ENCODE data around the gene TOP1. TPM values are rescaled to one million over a fixed set of nuclear protein-coding genes. Genes with fewer than 3 reads are reported as not detected.
A peak's percentile ranks its signal among the peaks of the same experiment; 100 is the strongest.
"Not testable (repeated sequence)": the region's sequence is repeated elsewhere in the genome, so short reads cannot be mapped to it uniquely, and the experiment has no call there.

TOP1 gene
- total and polyA plus RNA-seq, 4 donors = 39.7 to 62.7 (median 51.7) TPM

GRCh38 chr20:41001497-41001896, 27.1 kb upstream of the TOP1 start:
- no peak overlapping the region for H3K9ac ChIP-seq (ENCODE audit: insufficient read depth in 1 of 2, low read length in 2 of 2)
- H3K27me3 ChIP-seq (ENCODE audit: control insufficient read depth in 3 of 3, insufficient read depth in 3 of 3, low read length in 2 of 3) = no peaks in the 10 kb centered on the region
- H3K9me3 ChIP-seq (ENCODE audit: control insufficient read depth in 4 of 4, insufficient read depth in 3 of 4, low read length in 3 of 4) = peaks cover 0 to under 1% (median 0%) of the 10 kb centered on the region in 4 donors
- 45 to 73% methylated on average over 4 of the region's 4 CpGs for WGBS, 2 donors
- TF ChIP-seq CTCF (IDR thresholded peaks at IDR 0.05; ENCODE audit: control extremely low read depth, extremely low read depth) = no peak
- H3K27ac ChIP-seq (ENCODE audit: low read depth in 1 of 2, low read length in 1 of 2) = no peak overlapping the region
- no peak for DNase-seq
- no peak for ATAC-seq (ENCODE audit: insufficient read depth, low FRiP score)
- no peaks in the 10 kb centered on the region for H3K36me3 ChIP-seq (ENCODE audit: control insufficient read depth in 4 of 4, insufficient read depth in 4 of 4, low read length in 4 of 4)
- H3K4me1 ChIP-seq (ENCODE audit: control insufficient read depth in 5 of 5, insufficient read depth in 5 of 5, low read length in 5 of 5) = peaks cover 9 to 24% (median 16%) of the 10 kb centered on the region in 5 donors
- H3K4me3 ChIP-seq = no peak overlapping the region

- Histone ChIP-seq H3K4me1 (ENCODE audit: control insufficient read depth in 5 of 5, insufficient read depth in 5 of 5, low read length in 5 of 5) (peaks cover 9 to 32% (median 16%) of the 10 kb centered on the region in 5 donors), H3K9me3 (ENCODE audit: control insufficient read depth in 4 of 4, insufficient read depth in 3 of 4, low read length in 3 of 4) (peaks cover 0 to 2% (median 0%) of the 10 kb centered on the region in 4 donors), H3K27ac (ENCODE audit: low read depth in 1 of 2, low read length in 1 of 2) (peak overlapping the region in 1 of 2 donors; percentile 97), H3K9ac (ENCODE audit: insufficient read depth in 1 of 2, low read length in 2 of 2) (no peak overlapping the region), H3K4me3 (no peak overlapping the region), H3K27me3 (ENCODE audit: control insufficient read depth in 3 of 3, insufficient read depth in 3 of 3, low read length in 2 of 3) (no peaks in the 10 kb centered on the region), H3K36me3 (ENCODE audit: control insufficient read depth in 4 of 4, insufficient read depth in 4 of 4, low read length in 4 of 4) (no peaks in the 10 kb centered on the region)
- no peak for TF ChIP-seq CTCF (IDR thresholded peaks at IDR 0.05; ENCODE audit: control extremely low read depth, extremely low read depth)
- ATAC-seq (ENCODE audit: insufficient read depth, low FRiP score) (no peak), DNase-seq (no peak)
- WGBS, 2 donors = 93 to 98% methylated on average over 1 of the region's 1 CpG
Observed at GRCh38 chr20:41002842-41003142, 25.8 kb upstream of the TOP1 start.

- Histone ChIP-seq H3K36me3 (ENCODE audit: control insufficient read depth in 4 of 4, insufficient read depth in 4 of 4, low read length in 4 of 4) (no peaks in the 10 kb centered on the region), H3K27ac (ENCODE audit: low read depth in 1 of 2, low read length in 1 of 2) (peak overlapping the region in 1 of 2 donors; percentile 97), H3K27me3 (ENCODE audit: control insufficient read depth in 3 of 3, insufficient read depth in 3 of 3, low read length in 2 of 3) (no peaks in the 10 kb centered on the region), H3K9ac (ENCODE audit: insufficient read depth in 1 of 2, low read length in 2 of 2) (no peak overlapping the region), H3K9me3 (ENCODE audit: control insufficient read depth in 4 of 4, insufficient read depth in 3 of 4, low read length in 3 of 4) (peaks cover 0 to 2% (median 0%) of the 10 kb centered on the region in 4 donors), H3K4me1 (ENCODE audit: control insufficient read depth in 5 of 5, insufficient read depth in 5 of 5, low read length in 5 of 5) (peaks cover 9 to 32% (median 16%) of the 10 kb centered on the region in 5 donors), H3K4me3 (no peak overlapping the region)
- 17 to 23% methylated on average over 12 of the region's 12 CpGs for whole genome bisulfite sequencing, 2 donors
- peak; percentile 77 for ATAC-seq (ENCODE audit: insufficient read depth, low FRiP score)
- TF ChIP-seq CTCF (IDR thresholded peaks at IDR 0.05; ENCODE audit: control extremely low read depth, extremely low read depth) = no peak
- peak; percentile 41 to 81 (median 67) for DNase-seq
Observed at GRCh38 chr20:41003143-41003935, 25.3 kb upstream of the TOP1 start.

GRCh38 chr20:41003936-41004294, 24.7 kb upstream of the TOP1 start:
- H3K9me3 ChIP-seq (ENCODE audit: control insufficient read depth in 4 of 4, insufficient read depth in 3 of 4, low read length in 3 of 4); H3K9ac ChIP-seq (ENCODE audit: insufficient read depth in 1 of 2, low read length in 2 of 2); DNase-seq; H3K4me3 ChIP-seq; ATAC-seq (ENCODE audit: insufficient read depth, low FRiP score); H3K27me3 ChIP-seq (ENCODE audit: control insufficient read depth in 3 of 3, insufficient read depth in 3 of 3, low read length in 2 of 3); H3K36me3 ChIP-seq (ENCODE audit: control insufficient read depth in 4 of 4, insufficient read depth in 4 of 4, low read length in 4 of 4): not testable (repeated sequence)
- Histone ChIP-seq H3K4me1 (ENCODE audit: control insufficient read depth in 5 of 5, insufficient read depth in 5 of 5, low read length in 5 of 5) (peaks cover 9 to 32% (median 16%) of the 10 kb centered on the region in 5 donors), H3K27ac (ENCODE audit: low read depth in 1 of 2, low read length in 1 of 2) (peak overlapping the region in 1 of 2 donors; percentile 97)
- 77 to 93% methylated on average over 6 of the region's 6 CpGs for WGBS, 2 donors

All from lung (tissue), 12 donors.